ENCODE results near the gene KRT72. TPM values are rescaled to one million over a fixed set of nuclear protein-coding genes. Genes with fewer than 3 reads are reported as not detected.
A peak's percentile ranks its signal among the peaks of the same experiment; 100 is the strongest.

KRT72 gene
- polyA plus RNA-seq, 3 donors from 2014 or later = 0.34 to 0.93 TPM; not detected in 1

GRCh38 chr12:52579468-52580465 lies 21.5 kb downstream of the KRT72 start:
- peaks cover 0 to 10% (median 3%) of the 10 kb centered on the region in 3 donors for H3K27me3 Mint-ChIP-seq (ENCODE audit: low read depth in 3 of 3)
- peak overlapping the region in 2 of 6 donors; percentile 16 to 62 for H3K27ac Mint-ChIP-seq
- peaks cover 29 to 49% of the 10 kb centered on the region in 2 donors for H3K4me1 Mint-ChIP-seq
- no peak overlapping the region for H3K4me3 Mint-ChIP-seq
- peaks cover 0 to 4% (median 2%) of the 10 kb centered on the region in 3 donors for H3K36me3 Mint-ChIP-seq
- no peak for DNase-seq
- H3K9me3 Mint-ChIP-seq = no peaks in the 10 kb centered on the region

DNA sequence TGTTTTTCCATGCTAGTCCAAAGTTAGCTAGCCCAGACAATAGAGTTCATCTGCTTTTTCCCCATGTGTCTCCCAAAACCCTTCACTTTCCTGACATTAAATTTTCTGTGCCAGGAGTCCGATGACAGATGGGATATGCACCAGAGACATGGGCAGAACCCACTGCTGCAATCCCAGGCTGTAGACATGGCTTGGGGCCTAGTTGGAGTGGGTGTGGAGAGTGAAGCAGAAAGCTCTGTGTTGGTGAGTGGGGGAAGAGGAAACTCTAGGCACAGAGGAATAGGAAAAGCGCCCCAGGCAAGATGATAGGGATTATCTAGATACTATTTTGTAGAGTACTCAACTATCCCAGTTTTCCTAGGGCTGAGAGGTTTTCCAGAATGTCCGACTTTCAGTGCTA lies 22.8 kb downstream of the KRT72 start:
- Mint-ChIP-seq H3K9me3 (no peaks in the 10 kb centered on the region), H3K4me1 (peaks cover 32 to 49% of the 10 kb centered on the region in 2 donors), H3K27ac (no peak overlapping the region), H3K27me3 (ENCODE audit: low read depth in 3 of 3) (peaks cover 0 to 11% (median 3%) of the 10 kb centered on the region in 3 donors), H3K36me3 (peaks cover 0 to 4% (median 0%) of the 10 kb centered on the region in 3 donors), H3K4me3 (no peak overlapping the region)
- DNase-seq = no peak

GRCh38 chr12:52577316-52577715 lies 23.9 kb downstream of the KRT72 start:
- Mint-ChIP-seq H3K4me3 (no peak overlapping the region), H3K27me3 (ENCODE audit: low read depth in 3 of 3) (peaks cover 0 to 13% (median 9%) of the 10 kb centered on the region in 3 donors), H3K27ac (peak overlapping the region in 1 of 6 donors; percentile 46), H3K36me3 (peaks cover 0 to 4% (median 0%) of the 10 kb centered on the region in 3 donors), H3K4me1 (peaks cover 25 to 46% of the 10 kb centered on the region in 2 donors), H3K9me3 (no peaks in the 10 kb centered on the region)
- no peak for DNase-seq

DNA sequence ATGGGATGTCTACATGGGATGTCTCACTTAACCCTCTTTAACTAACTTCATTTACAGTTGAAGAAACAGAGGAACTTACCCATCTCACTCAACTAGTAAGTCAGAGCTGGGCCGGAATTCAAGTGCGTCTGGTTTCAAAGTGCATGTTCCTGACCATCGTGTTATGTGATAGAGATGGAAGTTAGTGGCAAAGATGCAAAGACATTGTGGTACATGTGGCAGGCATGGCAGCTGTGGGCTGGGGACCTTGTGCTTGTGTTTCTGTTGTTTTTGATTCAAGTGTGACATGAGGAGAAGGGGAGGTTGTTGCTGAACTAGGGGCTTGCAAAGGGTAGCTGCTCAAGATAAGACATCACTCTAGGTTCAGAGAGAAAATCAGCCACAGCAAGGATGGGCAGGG lies 25.3 kb downstream of the KRT72 start:
- DNase-seq = peak in 2 of 3 donors; percentile 57 to 62
- Mint-ChIP-seq H3K27me3 (ENCODE audit: low read depth in 3 of 3) (peaks cover 0 to 16% (median 13%) of the 10 kb centered on the region in 3 donors), H3K4me3 (peak overlapping the region in 4 of 5 donors; percentile 3 to 52 (median 24)), H3K4me1 (peaks cover 32 to 52% of the 10 kb centered on the region in 2 donors), H3K9me3 (no peaks in the 10 kb centered on the region), H3K27ac (peak overlapping the region in 4 of 6 donors; percentile 19 to 78 (median 76)), H3K36me3 (peaks cover 0 to 4% (median 0%) of the 10 kb centered on the region in 3 donors)

DNA sequence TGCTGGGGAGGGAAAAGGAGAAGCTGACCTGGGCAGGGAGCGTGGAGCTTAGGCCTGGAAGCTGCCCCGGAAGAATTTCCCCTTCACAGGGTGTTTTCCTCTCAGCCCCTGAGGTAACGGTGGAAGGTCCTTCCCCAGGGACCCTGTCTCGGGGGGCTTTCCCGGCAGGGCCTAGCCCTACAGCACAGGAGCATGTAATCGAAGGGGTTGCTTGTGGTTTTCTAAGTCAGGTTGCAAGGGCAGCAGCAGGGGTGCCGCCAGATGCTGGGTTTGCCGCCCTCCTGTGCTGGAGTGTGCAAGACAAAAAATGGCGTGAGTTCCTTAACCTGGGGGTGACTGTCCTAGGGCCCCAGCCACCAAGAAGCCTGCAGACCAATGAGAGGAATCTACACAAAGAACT lies 26.0 kb downstream of the KRT72 start:
- no peak for DNase-seq
- Mint-ChIP-seq H3K36me3 (peaks cover 0 to 4% (median 0%) of the 10 kb centered on the region in 3 donors), H3K27ac (peak overlapping the region in 2 of 6 donors; percentile 75 to 76), H3K4me3 (peak overlapping the region in 3 of 5 donors; percentile 9 to 37 (median 16)), H3K27me3 (ENCODE audit: low read depth in 3 of 3) (peaks cover 0 to 17% (median 12%) of the 10 kb centered on the region in 3 donors), H3K4me1 (peaks cover 33 to 54% of the 10 kb centered on the region in 2 donors), H3K9me3 (no peaks in the 10 kb centered on the region)

GRCh38 chr12:52573743-52574142 lies 27.5 kb downstream of the KRT72 start, which contains the start of gene KRT74:
TSS of gene KRT74 (minus strand) at chr12:52573843. CDS start at chr12:52573777, 66 bp downstream.
- Mint-ChIP-seq H3K36me3 (no peaks in the 10 kb centered on the region), H3K27me3 (ENCODE audit: low read depth in 3 of 3) (peaks cover 0 to 17% (median 10%) of the 10 kb centered on the region in 3 donors), H3K4me1 (peaks cover 39 to 59% of the 10 kb centered on the region in 2 donors), H3K4me3 (no peak within 1 kb of the TSS), H3K9me3 (no peaks in the 10 kb centered on the region), H3K27ac (peak within 1 kb of the TSS in 4 of 6 donors; percentile 5 to 40 (median 14))
- no peak for DNase-seq

GRCh38 chr12:52573306-52573705 lies 28.0 kb downstream of the KRT72 start:
- no peak for DNase-seq
- H3K27me3 Mint-ChIP-seq (ENCODE audit: low read depth in 3 of 3) = peaks cover 0 to 17% (median 10%) of the 10 kb centered on the region in 3 donors
- no peak overlapping the region for H3K27ac Mint-ChIP-seq

GRCh38 chr12:52570511-52570910 lies 30.8 kb downstream of the KRT72 start:
- H3K27ac Mint-ChIP-seq = peak overlapping the region in 4 of 6 donors; percentile 66 to 89 (median 85)
- DNase-seq = no peak
- H3K9me3 Mint-ChIP-seq = no peaks in the 10 kb centered on the region
- H3K27me3 Mint-ChIP-seq (ENCODE audit: low read depth in 3 of 3) = peaks cover 14 to 31% (median 27%) of the 10 kb centered on the region in 3 donors
- peak overlapping the region in 1 of 5 donors; percentile 23 for H3K4me3 Mint-ChIP-seq
- H3K4me1 Mint-ChIP-seq = peaks cover 61 to 75% of the 10 kb centered on the region in 2 donors
- H3K36me3 Mint-ChIP-seq = no peaks in the 10 kb centered on the region

More at GRCh38 chr12:52573306-52573705, 28.0 kb downstream of the KRT72 start:
- H3K9me3 Mint-ChIP-seq = no peaks in the 10 kb centered on the region
- H3K36me3 Mint-ChIP-seq = no peaks in the 10 kb centered on the region
- H3K4me3 Mint-ChIP-seq = no peak overlapping the region
- peaks cover 44 to 64% of the 10 kb centered on the region in 2 donors for H3K4me1 Mint-ChIP-seq

DNA sequence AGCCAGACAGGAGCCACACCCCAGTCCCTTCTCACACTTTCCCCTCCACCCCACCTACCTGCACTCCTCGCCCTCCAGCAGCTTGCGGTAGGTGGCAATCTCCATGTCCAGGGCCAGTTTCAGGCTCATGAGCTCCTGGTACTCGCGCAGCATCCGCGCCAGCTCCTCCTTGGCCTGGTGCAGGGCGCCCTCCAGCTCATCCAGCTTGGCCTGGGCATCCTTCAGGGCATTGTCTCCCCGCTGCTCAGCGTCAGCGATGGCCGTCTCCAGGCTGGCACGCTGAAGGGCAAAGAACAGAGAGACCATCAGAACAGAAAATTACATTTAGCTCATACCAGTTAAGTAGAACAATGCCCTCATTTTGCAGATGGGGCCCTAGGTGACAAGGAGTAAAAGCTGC lies 33.2 kb downstream of the KRT72 start:
- Mint-ChIP-seq H3K27ac (peak overlapping the region; percentile 95 to 100 (median 99)), H3K9me3 (no peaks in the 10 kb centered on the region), H3K4me3 (peak overlapping the region; percentile 76 to 92 (median 87)), H3K4me1 (peaks cover 51 to 81% of the 10 kb centered on the region in 2 donors), H3K36me3 (no peaks in the 10 kb centered on the region), H3K27me3 (ENCODE audit: low read depth in 3 of 3) (peaks cover 14 to 29% (median 24%) of the 10 kb centered on the region in 3 donors)
- no peak for DNase-seq

- DNase-seq = peak; percentile 99
- Mint-ChIP-seq H3K27ac (peak overlapping the region; percentile 95 to 100 (median 99)), H3K36me3 (no peaks in the 10 kb centered on the region), H3K4me1 (peaks cover 53 to 83% of the 10 kb centered on the region in 2 donors), H3K9me3 (no peaks in the 10 kb centered on the region), H3K4me3 (peak overlapping the region; percentile 76 to 92 (median 87)), H3K27me3 (ENCODE audit: low read depth in 3 of 3) (peaks cover 14 to 24% (median 20%) of the 10 kb centered on the region in 3 donors)
These were observed 34.4 kb downstream of the KRT72 start for GRCh38 chr12:52566847-52567291.

- H3K27me3 Mint-ChIP-seq (ENCODE audit: low read depth in 3 of 3) = peaks cover 14 to 19% (median 15%) of the 10 kb centered on the region in 3 donors
- H3K9me3 Mint-ChIP-seq = no peaks in the 10 kb centered on the region
These were observed 36.7 kb downstream of the KRT72 start for GRCh38 chr12:52564582-52564981.

GRCh38 chr12:52561880-52562449 lies 39.3 kb downstream of the KRT72 start:
- no peaks in the 10 kb centered on the region for H3K9me3 Mint-ChIP-seq
- H3K27me3 Mint-ChIP-seq (ENCODE audit: low read depth in 3 of 3) = peaks cover 4 to 11% (median 9%) of the 10 kb centered on the region in 3 donors
- no peak overlapping the region for H3K4me3 Mint-ChIP-seq
- H3K4me1 Mint-ChIP-seq = peaks cover 65 to 92% of the 10 kb centered on the region in 2 donors
- no peaks in the 10 kb centered on the region for H3K36me3 Mint-ChIP-seq
- H3K27ac Mint-ChIP-seq = peak overlapping the region in 3 of 6 donors; percentile 9 to 37 (median 28)
- DNase-seq = no peak

More at GRCh38 chr12:52564582-52564981, 36.7 kb downstream of the KRT72 start:
- Mint-ChIP-seq H3K4me1 (peaks cover 60 to 87% of the 10 kb centered on the region in 2 donors), H3K27ac (peak overlapping the region in 5 of 6 donors; percentile 38 to 100 (median 97)), H3K36me3 (no peaks in the 10 kb centered on the region), H3K4me3 (no peak overlapping the region)
- no peak for DNase-seq

DNA sequence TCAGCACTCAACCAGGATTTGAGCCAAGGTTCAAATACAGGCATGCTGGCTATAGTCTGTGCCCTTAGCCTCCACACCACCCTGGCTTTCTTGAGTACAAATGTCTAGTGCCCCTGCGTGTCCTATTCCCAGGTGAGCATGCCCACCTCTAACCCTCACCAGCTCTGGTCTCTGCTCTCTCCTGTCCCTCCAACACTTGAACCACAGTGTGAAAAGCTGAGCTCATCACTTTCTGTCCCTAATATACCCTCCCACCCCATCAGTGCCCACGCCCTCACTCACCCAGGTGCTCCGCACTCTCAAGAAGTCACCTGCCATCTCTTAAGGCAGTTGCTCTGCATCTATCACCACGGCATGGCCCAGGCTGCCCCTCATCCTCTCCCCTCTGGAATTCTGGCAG lies 41.3 kb downstream of the KRT72 start:
- H3K27ac Mint-ChIP-seq = peak overlapping the region; percentile 85 to 98 (median 91)
- peaks cover 3 to 8% (median 6%) of the 10 kb centered on the region in 3 donors for H3K27me3 Mint-ChIP-seq (ENCODE audit: low read depth in 3 of 3)
- peak in 2 of 3 donors; percentile 39 to 59 for DNase-seq
- no peaks in the 10 kb centered on the region for H3K9me3 Mint-ChIP-seq
- no peaks in the 10 kb centered on the region for H3K36me3 Mint-ChIP-seq
- peak overlapping the region; percentile 38 to 80 (median 71) for H3K4me3 Mint-ChIP-seq
- peaks cover 68 to 92% of the 10 kb centered on the region in 2 donors for H3K4me1 Mint-ChIP-seq

Data from immature natural killer cell (primary cell).